KMS-11 (cell line): Measurements from ENCODE around the gene UTP25.

Source experiments
- H2AFZ ChIP-seq: fragments of 200-600 bp; sonication (generic); 2 replicates; pipeline ENCODE4 v1.6.1; 2016; ENCODE audit warnings: antibody characterized with exemption, mixed run types, low read depth
- H3K27ac ChIP-seq: fragments of 200-600 bp; sonication (generic); 2 replicates; pipeline ENCODE4 v1.6.1; 2016; ENCODE audit warnings: mild to moderate bottlenecking, mixed run types
- H3K27me3 ChIP-seq: fragments of 200-600 bp; sonication (generic); 2 replicates; pipeline ENCODE4 v1.6.1; 2017; ENCODE audit warnings: mild to moderate bottlenecking, low read depth, mixed run types, moderate library complexity; ENCODE audit not compliant: insufficient read depth
- H3K36me3 ChIP-seq: fragments of 200-600 bp; sonication (generic); 2 replicates; pipeline ENCODE4 v1.6.1; 2017; ENCODE audit warnings: mild to moderate bottlenecking, mixed run types; ENCODE audit not compliant: insufficient read depth
- H3K4me1 ChIP-seq: fragments of 200-600 bp; sonication (generic); 2 replicates; pipeline ENCODE4 v1.6.1; 2016; ENCODE audit warnings: mild to moderate bottlenecking, low read depth, mixed run types; ENCODE audit not compliant: poor library complexity, severe bottlenecking
- H3K4me2 ChIP-seq: fragments of 200-600 bp; sonication (generic); 2 replicates; pipeline ENCODE4 v1.7.0; 2016; ENCODE audit warnings: mild to moderate bottlenecking, mixed run types
- H3K4me3 ChIP-seq: fragments of 200-600 bp; sonication (generic); IDR thresholded peaks from 2 replicates; pipeline ENCODE4 v1.6.1; 2017; ENCODE audit warnings: low read depth, low read length, mixed read lengths; ENCODE audit not compliant: insufficient read depth
- H3K79me2 ChIP-seq: fragments of 200-600 bp; sonication (generic); 2 replicates; pipeline ENCODE4 v1.6.1; 2016; ENCODE audit warnings: low read depth, mixed run types; ENCODE audit not compliant: insufficient read depth
- H3K9ac ChIP-seq: fragments of 200-600 bp; sonication (generic); 2 replicates; pipeline ENCODE4 v1.6.1; 2016; ENCODE audit warnings: mild to moderate bottlenecking, mixed run types
- H4K20me1 ChIP-seq: fragments of 200-600 bp; sonication (generic); 2 replicates; pipeline ENCODE4 v1.6.1; 2016; ENCODE audit warnings: mild to moderate bottlenecking, mixed run types; ENCODE audit not compliant: insufficient read depth
- CTCF ChIP-seq: fragments of 200-600 bp; sonication (generic); conservative IDR thresholded peaks from 2 replicates; pipeline ENCODE4 v1.6.1; 2017; ENCODE audit warnings: low read depth, mild to moderate bottlenecking, antibody characterized with exemption, low read length, moderate library complexity, mixed read lengths

The UTP25 gene

DNA sequence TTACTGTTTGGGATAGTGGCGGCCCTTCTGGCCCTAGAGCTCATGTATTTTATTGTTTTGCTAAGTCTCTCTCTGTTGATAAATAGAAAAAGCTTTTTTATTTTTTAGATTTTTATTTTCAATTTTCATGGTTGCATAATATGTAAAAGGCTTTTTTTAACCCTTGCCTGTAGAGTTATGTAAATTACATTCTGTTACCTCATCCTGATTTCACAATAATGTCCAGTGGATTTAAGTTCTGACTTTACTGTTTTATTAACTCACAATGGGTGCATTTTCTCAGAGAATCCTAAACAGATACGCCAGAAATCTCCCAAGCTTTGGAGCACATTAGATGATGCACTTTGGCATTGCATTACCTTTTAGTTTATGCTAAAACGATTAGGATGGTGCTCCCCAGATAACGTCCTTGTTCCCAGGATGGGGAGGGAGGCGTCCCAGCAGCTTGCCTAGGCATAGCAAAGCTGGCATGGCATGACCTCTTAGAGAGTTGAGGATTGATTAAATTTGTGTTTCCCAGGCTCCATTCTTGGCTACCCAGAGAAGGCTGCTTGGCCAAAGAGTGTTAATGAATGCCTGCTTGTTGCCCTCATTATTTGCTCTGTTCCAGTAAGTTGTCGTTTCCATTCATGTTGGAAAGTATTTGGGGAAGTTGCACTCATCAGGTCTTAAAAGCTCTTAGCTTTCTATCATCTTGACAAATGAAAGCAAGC lies 17.1 kb downstream of the UTP25 start:
- H2AFZ ChIP-seq: no peak overlapping the region
- peaks cover 6% of the 10 kb centered on the region; the same call in 1 of the 2 replicates for H3K79me2 ChIP-seq
- peaks cover 13% of the 10 kb centered on the region; the same call in 1 of the 2 replicates for H3K36me3 ChIP-seq
- H3K4me2 ChIP-seq: no peak overlapping the region
- H3K27me3 ChIP-seq: no peaks in the 10 kb centered on the region
- H3K4me3 ChIP-seq: no peak overlapping the region
- H4K20me1 ChIP-seq: no peaks in the 10 kb centered on the region
- no peak overlapping the region for H3K9ac ChIP-seq
- no peak for TF ChIP-seq CTCF
- no peak overlapping the region for H3K27ac ChIP-seq
- H3K4me1 ChIP-seq: no peaks in the 10 kb centered on the region

GRCh38 chr1:209845408-209845725 lies 17.6 kb downstream of the UTP25 start:
- Histone ChIP-seq H3K4me3 (no peak overlapping the region), H2AFZ (no peak overlapping the region), H4K20me1 (no peaks in the 10 kb centered on the region), H3K4me1 (no peaks in the 10 kb centered on the region), H3K27me3 (no peaks in the 10 kb centered on the region), H3K36me3 (peaks cover 13% of the 10 kb centered on the region; the same call in 1 of the 2 replicates), H3K79me2 (peaks cover 6% of the 10 kb centered on the region; the same call in 1 of the 2 replicates), H3K4me2 (no peak overlapping the region), H3K9ac (no peak overlapping the region), H3K27ac (no peak overlapping the region)
- TF ChIP-seq CTCF: no peak

GRCh38 chr1:209849388-209849787 lies 21.6 kb downstream of the UTP25 start:
- H3K27me3 ChIP-seq: no peaks in the 10 kb centered on the region
- no peak overlapping the region for H2AFZ ChIP-seq
- H3K36me3 ChIP-seq: 0 out of 2 replicates have a peak, but pooled peaks cover 9% of the 10 kb centered on the region
- H3K4me3 ChIP-seq: no peak overlapping the region
- H3K79me2 ChIP-seq: peaks cover 6% of the 10 kb centered on the region; the same call in 1 of the 2 replicates
- no peak overlapping the region for H3K4me2 ChIP-seq
- TF ChIP-seq CTCF: no peak
- H3K4me1 ChIP-seq: no peaks in the 10 kb centered on the region
- no peak overlapping the region for H3K9ac ChIP-seq
- H4K20me1 ChIP-seq: no peaks in the 10 kb centered on the region
- no peak overlapping the region for H3K27ac ChIP-seq

DNA sequence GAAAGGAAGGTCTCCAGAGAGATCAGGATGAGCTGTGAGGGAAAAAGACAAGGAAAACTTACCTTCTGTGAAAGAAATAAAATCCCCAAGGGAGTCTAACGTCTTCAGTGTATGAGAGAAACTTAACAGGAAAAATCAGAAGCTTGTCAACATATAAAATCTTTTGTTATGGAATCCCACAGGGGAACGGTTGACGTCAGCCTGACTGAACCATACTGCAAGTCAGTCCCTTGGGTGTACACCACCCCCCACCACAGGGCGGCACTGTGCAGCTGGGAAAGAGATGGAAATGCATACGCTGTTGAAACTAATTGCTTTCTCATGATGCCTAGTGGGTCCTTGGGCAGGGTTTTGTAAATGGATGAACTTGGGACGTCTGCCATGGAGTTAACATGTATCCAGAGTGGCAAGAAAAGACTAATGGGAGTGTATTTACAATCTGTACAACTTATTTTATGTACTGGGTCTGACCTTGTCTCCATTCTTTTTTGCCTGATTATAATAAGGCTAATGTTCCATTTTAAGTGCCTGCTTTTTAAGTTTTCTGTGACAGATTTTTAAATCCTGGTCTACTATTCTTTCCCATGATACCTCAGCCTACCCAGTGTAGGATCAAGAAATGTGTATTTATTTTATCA lies 22.7 kb downstream of the UTP25 start:
- Histone ChIP-seq H3K36me3 (0 out of 2 replicates have a peak, but pooled peaks cover 9% of the 10 kb centered on the region), H3K9ac (no peak overlapping the region), H3K27me3 (no peaks in the 10 kb centered on the region), H3K4me1 (no peaks in the 10 kb centered on the region), H3K4me3 (no peak overlapping the region), H3K79me2 (peaks cover 6% of the 10 kb centered on the region; the same call in 1 of the 2 replicates), H2AFZ (no peak overlapping the region), H4K20me1 (no peaks in the 10 kb centered on the region), H3K4me2 (no peak overlapping the region), H3K27ac (no peak overlapping the region)
- peak; percentile 86 for TF ChIP-seq CTCF
